ENCODE data around the gene NEDD4L. TPM values are rescaled to one million over a fixed set of nuclear protein-coding genes. Genes with fewer than 3 reads are reported as not detected.

The NEDD4L gene
- total RNA-seq, 1 donor from 2014 or later: 32.6 TPM

DNA sequence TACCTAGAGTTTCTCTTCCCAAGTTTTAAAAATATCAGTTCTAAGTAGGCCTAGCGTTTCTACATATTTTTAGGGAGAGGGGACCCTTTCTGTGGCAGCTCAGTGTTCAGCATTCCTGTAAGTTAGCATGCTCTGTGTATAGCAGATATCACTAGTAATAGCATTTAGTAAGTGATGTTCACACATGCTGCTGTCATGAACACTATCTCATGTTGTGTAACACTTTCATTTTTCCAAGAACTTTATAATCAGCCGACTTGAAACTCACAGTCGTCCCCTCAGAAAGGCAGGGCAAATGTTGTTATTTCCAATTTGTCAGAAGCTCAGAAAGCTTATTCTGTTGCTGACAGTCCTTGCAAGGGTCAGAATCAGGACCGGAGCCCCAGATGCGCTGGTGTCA, 317.2 kb downstream of the NEDD4L start:
- DNase-seq (no peak), ATAC-seq (ENCODE audit: low read depth) (no peak)
- CTCF ChIA-PET: no interaction called here
- H3K27ac Mint-ChIP-seq: no peak overlapping the region
- no peaks in the 10 kb centered on the region for H3K4me1 Mint-ChIP-seq
- H3K27me3 Mint-ChIP-seq: no peaks in the 10 kb centered on the region
- intact Hi-C loops (cut with micrococcal nuclease): no loop called here
- TF ChIP-seq, protein P1, sequence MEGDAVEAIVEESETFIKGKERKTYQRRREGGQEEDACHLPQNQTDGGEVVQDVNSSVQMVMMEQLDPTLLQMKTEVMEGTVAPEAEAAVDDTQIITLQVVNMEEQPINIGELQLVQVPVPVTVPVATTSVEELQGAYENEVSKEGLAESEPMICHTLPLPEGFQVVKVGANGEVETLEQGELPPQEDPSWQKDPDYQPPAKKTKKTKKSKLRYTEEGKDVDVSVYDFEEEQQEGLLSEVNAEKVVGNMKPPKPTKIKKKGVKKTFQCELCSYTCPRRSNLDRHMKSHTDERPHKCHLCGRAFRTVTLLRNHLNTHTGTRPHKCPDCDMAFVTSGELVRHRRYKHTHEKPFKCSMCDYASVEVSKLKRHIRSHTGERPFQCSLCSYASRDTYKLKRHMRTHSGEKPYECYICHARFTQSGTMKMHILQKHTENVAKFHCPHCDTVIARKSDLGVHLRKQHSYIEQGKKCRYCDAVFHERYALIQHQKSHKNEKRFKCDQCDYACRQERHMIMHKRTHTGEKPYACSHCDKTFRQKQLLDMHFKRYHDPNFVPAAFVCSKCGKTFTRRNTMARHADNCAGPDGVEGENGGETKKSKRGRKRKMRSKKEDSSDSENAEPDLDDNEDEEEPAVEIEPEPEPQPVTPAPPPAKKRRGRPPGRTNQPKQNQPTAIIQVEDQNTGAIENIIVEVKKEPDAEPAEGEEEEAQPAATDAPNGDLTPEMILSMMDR (IDR thresholded peaks at IDR 0.05): no peak
- H3K36me3 Mint-ChIP-seq (ENCODE audit: low read depth): peaks cover 18% of the 10 kb centered on the region
- no peak overlapping the region for H3K4me3 Mint-ChIP-seq
- POLR2A ChIA-PET: no interaction called here
- H3K9me3 Mint-ChIP-seq: no peaks in the 10 kb centered on the region

DNA sequence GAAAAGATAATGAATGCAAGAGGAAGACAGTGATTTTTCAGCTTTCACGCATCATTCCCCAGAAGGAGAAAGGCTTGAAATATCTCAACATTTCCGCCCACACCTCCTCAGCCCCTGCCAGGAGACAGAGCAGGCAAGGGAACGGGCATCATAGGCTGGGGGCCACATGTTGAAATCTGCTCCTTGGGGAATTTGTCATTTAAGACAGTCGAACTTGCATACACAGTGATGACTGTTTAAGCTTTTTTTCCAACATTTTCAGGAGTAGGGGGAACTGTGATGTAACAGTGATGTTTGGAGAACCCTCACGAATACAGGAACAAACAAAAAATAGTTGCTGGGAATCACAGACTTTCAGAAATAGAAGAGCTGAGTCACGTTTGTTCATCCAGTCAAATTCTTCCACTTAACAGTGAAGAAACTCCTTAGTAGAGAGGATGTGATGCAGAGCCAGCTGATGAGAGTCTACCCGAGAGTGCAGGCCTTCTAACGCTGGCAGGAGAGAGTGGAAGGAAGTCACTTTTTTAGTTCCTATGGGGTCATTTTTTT, 318.1 kb downstream of the NEDD4L start:
- ChIA-PET CTCF (no interaction called here), POLR2A (no interaction called here)
- Mint-ChIP-seq H3K4me3 (no peak overlapping the region), H3K27me3 (no peaks in the 10 kb centered on the region), H3K36me3 (ENCODE audit: low read depth) (peaks cover 20% of the 10 kb centered on the region), H3K27ac (no peak overlapping the region), H3K4me1 (no peaks in the 10 kb centered on the region), H3K9me3 (no peaks in the 10 kb centered on the region)
- TF ChIP-seq, protein P1 (IDR thresholded peaks at IDR 0.05): no peak
- intact Hi-C loops (cut with micrococcal nuclease): no loop called here
- no peak for ATAC-seq (ENCODE audit: low read depth)
- DNase-seq: no peak

DNA sequence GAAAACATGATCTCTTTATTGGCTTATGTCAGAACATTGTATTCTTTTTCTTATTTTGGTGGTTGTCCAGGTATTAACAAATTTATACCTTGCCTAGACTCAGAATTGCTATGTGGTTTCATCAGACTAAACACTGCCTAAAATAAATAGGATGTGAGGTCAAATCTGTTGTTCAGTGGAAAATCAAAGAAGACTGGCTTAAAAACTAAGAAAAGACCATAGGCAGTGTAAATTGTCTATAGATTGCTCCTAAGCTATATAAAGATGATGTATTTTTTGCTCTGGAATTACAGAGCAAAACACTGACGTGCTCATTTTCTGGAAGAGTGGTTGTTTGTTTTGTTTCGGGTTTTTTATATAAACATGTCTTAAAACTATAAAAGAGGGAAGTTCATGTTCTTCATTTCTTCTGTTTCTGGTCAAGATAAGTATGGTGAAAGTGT, 318.8 kb downstream of the NEDD4L start:
- DNase-seq: no peak
- Mint-ChIP-seq H3K27me3 (no peaks in the 10 kb centered on the region), H3K4me3 (no peak overlapping the region), H3K36me3 (ENCODE audit: low read depth) (peaks cover 25% of the 10 kb centered on the region), H3K4me1 (no peaks in the 10 kb centered on the region), H3K9me3 (no peaks in the 10 kb centered on the region), H3K27ac (no peak overlapping the region)
- intact Hi-C loops (cut with micrococcal nuclease): no loop called here
- TF ChIP-seq, protein P1 (IDR thresholded peaks at IDR 0.05): no peak
- ATAC-seq (ENCODE audit: low read depth): no peak
- ChIA-PET CTCF (no interaction called here), POLR2A (no interaction called here)

DNA sequence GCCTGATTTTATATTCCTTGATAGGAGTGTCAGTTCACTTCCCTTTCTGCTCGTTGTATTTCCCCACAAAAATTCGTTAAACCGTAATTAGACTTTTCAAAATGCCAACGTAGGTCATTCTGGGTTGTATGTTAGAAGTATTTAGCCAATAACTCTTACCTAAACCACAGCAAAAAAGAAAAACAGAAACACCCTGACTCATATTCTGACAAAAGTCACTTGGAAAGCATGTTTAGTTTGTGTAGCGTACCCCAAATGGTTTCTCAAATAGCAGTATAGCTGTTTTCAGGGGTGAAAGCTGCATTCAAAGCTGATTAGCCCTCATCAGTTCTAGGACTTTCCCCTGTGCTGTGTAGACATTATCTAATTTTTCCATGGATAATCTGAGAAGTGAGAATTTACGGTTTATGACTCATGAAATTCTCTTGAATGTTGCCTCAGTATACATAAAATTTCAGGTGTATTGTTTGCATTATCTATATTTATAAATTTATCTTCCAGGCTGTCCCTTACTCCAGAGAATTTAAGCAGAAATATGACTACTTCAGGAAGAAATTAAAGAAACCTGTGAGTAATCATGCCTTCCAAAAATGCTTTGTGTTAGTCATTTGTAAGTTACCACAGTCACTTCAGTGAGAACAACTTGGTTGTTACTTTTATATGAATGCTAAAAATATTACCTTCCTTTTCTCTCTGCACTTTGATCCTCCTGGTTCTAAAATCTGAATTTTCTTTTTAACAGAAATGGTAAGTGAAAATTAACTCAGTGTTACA, 319.9 kb downstream of the NEDD4L start:
- POLR2A ChIA-PET: no interaction called here
- H3K9me3 Mint-ChIP-seq: no peaks in the 10 kb centered on the region
- CTCF ChIA-PET: no interaction called here

DNA sequence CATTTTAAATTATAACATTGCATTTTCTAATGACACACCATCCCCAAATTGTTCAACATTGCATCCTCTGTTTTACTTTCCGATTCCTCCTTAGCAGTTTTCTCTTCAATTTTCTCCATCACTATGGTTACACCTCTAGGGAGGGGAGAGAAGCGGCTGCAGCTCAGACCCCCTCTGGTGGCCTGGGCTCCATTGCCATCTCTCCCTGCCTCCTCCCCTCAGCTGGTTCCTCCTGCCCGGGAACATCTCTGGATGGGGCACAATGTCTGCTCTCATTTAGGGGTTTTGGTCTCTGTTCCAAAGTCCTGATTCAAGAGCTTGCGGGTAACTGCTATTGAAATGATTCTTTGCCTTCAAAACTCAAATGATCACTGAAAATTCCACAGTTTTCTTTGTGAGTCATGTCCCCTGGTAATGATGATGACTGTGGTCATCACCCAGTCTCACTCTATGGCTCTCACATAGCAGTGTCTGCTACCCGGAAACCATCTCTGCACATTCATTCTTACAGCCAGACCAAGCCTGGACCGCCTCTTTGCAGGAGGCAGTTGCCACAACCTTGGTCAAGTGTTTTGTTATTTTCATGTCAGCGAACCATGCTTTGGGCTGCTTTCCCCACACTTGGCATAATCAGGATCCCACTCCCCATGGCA, 321.0 kb downstream of the NEDD4L start:
- Mint-ChIP-seq H3K27ac (no peak overlapping the region), H3K9me3 (no peaks in the 10 kb centered on the region), H3K4me3 (no peak overlapping the region), H3K36me3 (ENCODE audit: low read depth) (peaks cover 35% of the 10 kb centered on the region), H3K4me1 (no peaks in the 10 kb centered on the region), H3K27me3 (no peaks in the 10 kb centered on the region)
- no peak for DNase-seq
- CTCF ChIA-PET: no interaction called here
- no peak for ATAC-seq (ENCODE audit: low read depth)
- intact Hi-C loops (cut with micrococcal nuclease): no loop called here
- POLR2A ChIA-PET: no interaction called here
- TF ChIP-seq, protein P1 (IDR thresholded peaks at IDR 0.05): no peak

More for the DNA sequence above, 319.9 kb downstream of the NEDD4L start:
- peaks cover 28% of the 10 kb centered on the region for H3K36me3 Mint-ChIP-seq (ENCODE audit: low read depth)
- DNase-seq: no peak
- no peak overlapping the region for H3K4me3 Mint-ChIP-seq
- TF ChIP-seq, protein P1 (IDR thresholded peaks at IDR 0.05): no peak
- no peak overlapping the region for H3K27ac Mint-ChIP-seq
- H3K27me3 Mint-ChIP-seq: no peaks in the 10 kb centered on the region
- intact Hi-C loops (cut with micrococcal nuclease): no loop called here
- ATAC-seq (ENCODE audit: low read depth): no peak
- no peaks in the 10 kb centered on the region for H3K4me1 Mint-ChIP-seq

All from activated B cell treated with CpG ODN at 0.5 μM for 24 hours (primary cell).